Measurements from ENCODE around the gene PHYHD1. TPM values are rescaled to one million over a fixed set of nuclear protein-coding genes. Genes with fewer than 3 reads are reported as not detected.
A peak's percentile ranks its signal among the peaks of the same experiment; 100 is the strongest.

Gene PHYHD1
- total RNA-seq = 10 to 100 TPM; 10.9 to 18.5 TPM
- polyA plus RNA-seq (ENCODE audit: insufficient read depth, low read depth, low replicate concordance) = 15.1 TPM
- long read RNA-seq, donor 1 = 0 reads
- long read RNA-seq, donor 2 = 0 reads

GRCh38 chr9:128920381-128921058 lies at the start of gene PHYHD1:
TSS of gene PHYHD1 (plus strand) at chr9:128920982. CDS start at chr9:128922324, 1,342 bp downstream.
- intact Hi-C loops (cut with DNase I; ENCODE audit: low total_unique reads) = loop anchor here (5.0 kb wide), 1 partner anchor 38 kb away; the partner anchor contains the start of genes KYAT1 and LRRC8A
- Histone ChIP-seq H3K4me3 (peak within 1 kb of the TSS; percentile 58 to 63), H3K4me1 (peaks cover 42% of the 10 kb centered on the region), H3K9me3 (no peaks in the 10 kb centered on the region), H3K27me3 (no peaks in the 10 kb centered on the region), H3K27ac (peak within 1 kb of the TSS; percentile 76 to 94), H3K36me3 (ENCODE audit: low read depth, missing control alignments) (no peaks in the 10 kb centered on the region)
- WGBS, 2 donors = 44 to 61% methylated on average over 12 of the region's 13 CpGs
- TF ChIP-seq CTCF (IDR thresholded peaks at IDR 0.05) = no peak
- TF ChIP-seq POLR2A (IDR thresholded peaks at IDR 0.05) = no peak
- peak; percentile 53 for DNase-seq

DNA sequence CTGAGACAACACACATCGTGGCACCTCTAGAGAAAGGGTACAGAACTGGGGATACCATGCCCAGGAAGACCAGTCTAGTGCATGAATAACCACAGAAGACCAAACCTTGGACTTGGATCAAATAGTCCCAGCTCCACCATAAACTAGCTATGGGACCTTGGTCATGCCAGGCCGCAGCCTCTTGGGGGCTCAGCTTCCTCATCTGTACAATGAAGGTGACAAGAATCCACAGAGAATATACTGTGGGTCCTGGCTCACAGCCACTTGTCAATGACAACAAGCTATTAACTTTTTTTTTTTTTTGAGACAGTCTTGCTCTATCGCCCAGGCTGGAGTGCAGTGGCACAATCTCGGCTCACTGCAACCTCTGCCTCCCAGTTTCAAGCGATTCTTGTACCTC lies 42.9 kb upstream of the PHYHD1 start:
- Histone ChIP-seq H3K9me3 (no peaks in the 10 kb centered on the region), H3K36me3 (ENCODE audit: low read depth, missing control alignments) (no peaks in the 10 kb centered on the region), H3K4me1 (peaks cover 16% of the 10 kb centered on the region), H3K4me3 (no peak overlapping the region), H3K27ac (no peak overlapping the region), H3K27me3 (no peaks in the 10 kb centered on the region)
- DNase-seq = no peak
- intact Hi-C loops (cut with DNase I; ENCODE audit: low total_unique reads) = no loop called here
- TF ChIP-seq CTCF (IDR thresholded peaks at IDR 0.05) = no peak
- no peak for TF ChIP-seq POLR2A (IDR thresholded peaks at IDR 0.05)
- WGBS, 2 donors = 84 to 90% methylated on average over 5 of the region's 5 CpGs

DNA sequence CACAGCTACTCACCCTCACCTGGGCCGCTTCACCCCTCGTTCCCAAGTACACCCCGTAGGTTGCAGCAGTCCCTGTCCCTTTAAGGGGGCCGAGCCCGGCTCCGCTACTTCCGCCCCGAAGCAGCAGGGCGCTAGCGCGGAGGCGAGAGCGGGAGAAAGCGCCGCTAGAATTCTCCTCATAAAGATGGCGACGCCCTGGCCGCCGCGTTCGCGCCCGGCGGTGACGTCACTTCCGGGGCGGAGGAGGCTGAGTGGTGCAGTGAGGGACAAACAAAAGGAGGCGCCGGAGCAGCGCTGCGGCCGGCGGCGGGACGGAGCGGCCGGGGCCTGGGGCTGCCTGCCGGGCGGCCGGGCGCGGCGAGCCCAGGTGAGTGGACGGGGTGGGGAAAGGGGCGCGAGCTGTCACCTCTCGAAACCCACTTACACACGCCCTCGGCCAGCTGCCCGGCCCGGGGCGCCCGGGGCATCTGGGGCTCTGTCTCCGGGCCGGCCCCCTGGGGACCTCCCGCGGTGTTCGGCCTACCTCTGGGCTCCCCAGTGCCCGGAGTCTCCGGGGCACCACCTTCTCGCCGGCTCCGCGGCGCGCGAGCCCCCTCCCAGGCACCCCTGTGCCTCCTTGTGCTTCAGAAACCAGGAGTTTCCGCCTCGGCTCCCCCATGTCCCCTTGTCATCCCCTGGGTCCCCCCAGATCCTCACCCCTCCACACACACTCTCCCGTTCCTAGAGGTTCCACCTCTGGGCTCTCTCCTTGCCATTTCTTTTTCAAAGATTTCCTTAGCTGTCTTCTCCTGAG lies 38.7 kb upstream of the PHYHD1 start, which contains the start of the genes KYAT1 and LRRC8A:
Gene KYAT1, minus strand, starts transcription at position 67 of the 793 bp plus-strand sequence. CDS start 36,545 bp downstream, outside the sequence.
Gene LRRC8A, plus strand, starts transcription at position 250 of the 793 bp plus-strand sequence. CDS start 25,032 bp downstream, outside the sequence.
- Histone ChIP-seq H3K4me3 (peak within 1 kb of the TSS; percentile 88 to 98), H3K4me1 (peaks cover 28% of the 10 kb centered on the region), H3K27ac (peak within 1 kb of the TSS; percentile 90 to 98), H3K36me3 (ENCODE audit: low read depth, missing control alignments) (no peaks in the 10 kb centered on the region), H3K27me3 (no peaks in the 10 kb centered on the region), H3K9me3 (no peaks in the 10 kb centered on the region)
- intact Hi-C loops (cut with DNase I; ENCODE audit: low total_unique reads) = loop anchor here (5.0 kb wide), 1 partner anchor 40 kb away; the partner anchor contains the start of gene PHYHD1
- 1% methylated on average over 35 to 62 of the region's 70 CpGs for WGBS, 2 donors
- peak in 2 of 3 experiments; percentile 17 to 41 for TF ChIP-seq CTCF (IDR thresholded peaks at IDR 0.05)
- TF ChIP-seq POLR2A (IDR thresholded peaks at IDR 0.05) = no peak
- peak; percentile 98 for DNase-seq

DNA sequence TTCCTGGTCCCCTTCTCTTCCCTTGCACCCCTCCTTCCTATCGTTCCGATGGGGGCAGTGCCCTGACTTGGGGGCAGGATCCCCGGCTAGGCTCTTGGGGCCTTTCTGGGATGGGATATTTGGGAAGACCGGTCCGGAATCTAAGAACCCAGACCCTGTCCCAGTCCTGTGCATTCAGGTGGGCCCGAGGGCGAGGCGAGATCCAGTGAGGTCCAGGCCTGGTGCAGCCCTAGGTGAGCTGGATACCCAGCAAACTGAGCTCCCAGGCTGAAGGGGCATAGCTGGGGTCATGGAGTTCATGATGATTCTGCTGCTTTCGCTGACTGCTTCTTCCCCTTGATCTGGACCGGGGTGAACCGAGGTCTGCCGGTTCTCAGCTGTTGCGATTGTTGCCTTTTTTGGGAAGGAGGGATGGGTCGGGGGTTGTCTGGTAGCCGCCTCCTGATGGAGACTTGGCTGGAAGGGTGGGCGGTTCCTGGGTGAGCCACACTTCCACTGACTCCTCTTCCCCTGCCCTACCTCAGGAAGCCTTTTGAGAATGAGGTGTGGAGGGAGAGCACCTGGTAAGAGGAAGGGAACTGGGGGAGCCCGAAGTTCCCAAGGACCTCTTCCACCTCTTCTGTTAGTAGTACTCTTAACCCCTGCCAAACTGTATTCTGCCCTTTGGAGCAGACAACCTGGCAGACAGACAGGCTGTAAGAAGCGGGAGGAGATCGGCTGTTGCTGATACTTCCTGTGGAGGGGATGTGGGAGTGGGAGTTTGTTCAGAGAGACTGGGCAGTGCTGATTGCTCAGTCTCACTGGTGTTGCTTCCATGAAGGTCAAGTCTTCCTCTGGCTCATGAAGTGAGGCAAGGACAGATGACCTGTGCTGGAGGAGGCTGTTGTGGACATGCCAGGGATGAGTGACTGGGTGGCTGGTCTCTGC lies 37.8 kb upstream of the PHYHD1 start:
- Histone ChIP-seq H3K9me3 (no peaks in the 10 kb centered on the region), H3K27me3 (no peaks in the 10 kb centered on the region), H3K4me3 (peak overlapping the region; percentile 88 to 98), H3K36me3 (ENCODE audit: low read depth, missing control alignments) (no peaks in the 10 kb centered on the region), H3K4me1 (peaks cover 30% of the 10 kb centered on the region), H3K27ac (peak overlapping the region; percentile 90 to 98)
- WGBS, 2 donors = 0 to 1% methylated on average over 6 to 19 of the region's 19 CpGs
- intact Hi-C loops (cut with DNase I; ENCODE audit: low total_unique reads) = loop anchor here (5.0 kb wide), 1 partner anchor 39 kb away; the partner anchor contains the start of gene PHYHD1
- TF ChIP-seq CTCF (IDR thresholded peaks at IDR 0.05) (no peak), POLR2A (IDR thresholded peaks at IDR 0.05) (no peak)
- DNase-seq = no peak
